Prostate gland (tissue), 2 donors: ENCODE results near the gene C12orf60. TPM values are rescaled to one million over a fixed set of nuclear protein-coding genes. Genes with fewer than 3 reads are reported as not detected.

Experiments used
- DNase-seq: peaks from one replicate; pipeline ENCODE4 v3.0.0-alpha.2; 2019; ENCODE audit warnings: low spot score
- H3K27ac ChIP-seq, 2 donors: fragments of 200-600 bp; sonication (generic); 2 replicates each; pipeline ENCODE4 v1.5.1; 2017 to 2019
- H3K27me3 ChIP-seq: fragments of 200-600 bp; sonication (generic); replicated peaks from 2 replicates; pipeline ENCODE4 v1.5.1; 2019; ENCODE audit not compliant: insufficient read depth
- H3K36me3 ChIP-seq, 2 donors: fragments of 200-600 bp; sonication (generic); 1 replicate in 1 of 2; 2 replicates in 1 of 2; pipeline versions ENCODE4 v1.5.1 to v1.8.1; 2017 to 2019
- H3K4me1 ChIP-seq: fragments of 200-600 bp; sonication (generic); replicated peaks from 2 replicates; pipeline ENCODE4 v1.5.1; 2019
- H3K4me3 ChIP-seq, 2 donors: fragments of 200-600 bp; sonication (generic); 2 replicates each; pipeline ENCODE4 v1.5.1; 2017 to 2019
- H3K9me3 ChIP-seq: fragments of 200-600 bp; sonication (generic); 2 replicates; pipeline ENCODE4 v1.5.1; 2017
- CTCF ChIP-seq, 4 experiments: fragments of 200-600 bp in 2 of 4; fragments of 450-650 bp in 2 of 4; sonication (generic) in 2 of 4; IDR thresholded peaks; 1 replicate in 3 of 4; 2 replicates in 1 of 4; pipeline ENCODE4 v1.5.1; 2016 to 2019; ENCODE audit warnings: antibody characterized with exemption in 4 of 4, mild to moderate bottlenecking in 2 of 4, moderate library complexity in 2 of 4
- POLR2A ChIP-seq: fragments of 450-650 bp; IDR thresholded peaks from one replicate; pipeline ENCODE4 v1.6.1; 2016; ENCODE audit warnings: antibody characterized with exemption, mild to moderate bottlenecking
- POLR2AphosphoS5 ChIP-seq: sonication (generic); formaldehyde crosslinking; IDR thresholded peaks from one replicate; pipeline ENCODE4 v1.6.1; 2017; ENCODE audit warnings: antibody characterized with exemption
- WGBS: methylation state at CpG from one replicate; pipeline ENCODE4 v1.1.5; 2018; 5-methylcytosine and 5-hydroxymethylcytosine counted together
- intact Hi-C: fragments of 100-400 bp; cut with DNase I; formaldehyde crosslinking; loops from one replicate; pipeline ENCODE4 v1.14.2; 2022
- total RNA-seq, 2 donors: library from RNA; depleted of rRNA; stranded (reverse); fragments of >200 nt; gene quantifications; one replicate each; pipeline ENCODE4 v1.1.0, GENCODE V29; 2016

C12orf60 gene
- total RNA-seq, 2 donors from 2014 or later: 2.0 to 2.6 TPM

- Histone ChIP-seq H3K27ac (peak overlapping the region in 1 of 2 donors; percentile 59), H3K27me3 (no peaks in the 10 kb centered on the region), H3K4me3 (no peak overlapping the region), H3K36me3 (no peaks in the 10 kb centered on the region), H3K9me3 (no peaks in the 10 kb centered on the region), H3K4me1 (no peaks in the 10 kb centered on the region)
- WGBS: 0% methylated on average over 1 of the region's 1 CpG
- intact Hi-C loops: no loop called here
- no peak for TF ChIP-seq POLR2A
- TF ChIP-seq POLR2AphosphoS5: no peak
- no peak for TF ChIP-seq CTCF (IDR thresholded peaks at IDR 0.05)
- no peak for DNase-seq
Observed at GRCh38 chr12:14850929-14851663, 47.6 kb downstream of the C12orf60 start.

- Histone ChIP-seq H3K36me3 (no peaks in the 10 kb centered on the region), H3K9me3 (no peaks in the 10 kb centered on the region), H3K27ac (no peak overlapping the region), H3K4me3 (no peak overlapping the region), H3K4me1 (no peaks in the 10 kb centered on the region), H3K27me3 (no peaks in the 10 kb centered on the region)
- DNase-seq: no peak
- intact Hi-C loops: no loop called here
- TF ChIP-seq POLR2A (no peak), POLR2AphosphoS5 (no peak), CTCF (IDR thresholded peaks at IDR 0.05) (no peak)
Observed at GRCh38 chr12:14852880-14853279, 49.4 kb downstream of the C12orf60 start.

GRCh38 chr12:14853961-14854360 lies 50.5 kb downstream of the C12orf60 start:
- no peaks in the 10 kb centered on the region for H3K27me3 ChIP-seq
- TF ChIP-seq POLR2A (no peak), POLR2AphosphoS5 (peak; percentile 13)
- H3K36me3 ChIP-seq: no peaks in the 10 kb centered on the region
- intact Hi-C loops: no loop called here
- no peaks in the 10 kb centered on the region for H3K4me1 ChIP-seq
- no peaks in the 10 kb centered on the region for H3K9me3 ChIP-seq
- no peak for DNase-seq
- no peak overlapping the region for H3K27ac ChIP-seq
- WGBS: 16% methylated on average over 3 of the region's 3 CpGs
- H3K4me3 ChIP-seq: no peak overlapping the region

GRCh38 chr12:14854586-14855183 lies 51.2 kb downstream of the C12orf60 start:
- Histone ChIP-seq H3K4me3 (no peak overlapping the region), H3K27me3 (no peaks in the 10 kb centered on the region), H3K36me3 (no peaks in the 10 kb centered on the region), H3K27ac (no peak overlapping the region), H3K4me1 (no peaks in the 10 kb centered on the region), H3K9me3 (no peaks in the 10 kb centered on the region)
- 39% methylated on average over 6 of the region's 6 CpGs for WGBS
- TF ChIP-seq POLR2A (no peak), CTCF (IDR thresholded peaks at IDR 0.05) (no peak), POLR2AphosphoS5 (no peak)
- no peak for DNase-seq
- intact Hi-C loops: no loop called here

- Histone ChIP-seq H3K27me3 (no peaks in the 10 kb centered on the region), H3K4me1 (no peaks in the 10 kb centered on the region), H3K4me3 (no peak overlapping the region), H3K27ac (no peak overlapping the region), H3K9me3 (no peaks in the 10 kb centered on the region), H3K36me3 (no peaks in the 10 kb centered on the region)
- DNase-seq: no peak
- TF ChIP-seq POLR2A (no peak), POLR2AphosphoS5 (no peak), CTCF (IDR thresholded peaks at IDR 0.05) (no peak)
- intact Hi-C loops: no loop called here
- WGBS: 82% methylated on average over 1 of the region's 1 CpG
Observed at GRCh38 chr12:14858513-14858912, 55.0 kb downstream of the C12orf60 start.
